Body of pancreas (tissue), 4 donors: ENCODE measurements around the gene C5.
"Not testable (repeated sequence)": the region's sequence is repeated elsewhere in the genome, so short reads cannot be mapped to it uniquely, and the experiment has no call there.

Source experiments
- POLR2A ChIP-seq, 3 donors: fragments of 450-650 bp; IDR thresholded peaks; one replicate each; pipeline ENCODE4 v1.6.1; 2016; ENCODE audit warnings: antibody characterized with exemption in 3 of 3, mild to moderate bottlenecking in 2 of 3
- TF ChIP-seq, protein P1 (sequence below), 7 experiments: fragments of 450-650 bp in 4 of 7; fragments of 200-600 bp in 3 of 7; sonication (generic) in 3 of 7; IDR thresholded peaks; one replicate each; pipeline ENCODE4 v1.5.1; 2016 to 2019; ENCODE audit warnings: antibody characterized with exemption in 7 of 7

DNA sequence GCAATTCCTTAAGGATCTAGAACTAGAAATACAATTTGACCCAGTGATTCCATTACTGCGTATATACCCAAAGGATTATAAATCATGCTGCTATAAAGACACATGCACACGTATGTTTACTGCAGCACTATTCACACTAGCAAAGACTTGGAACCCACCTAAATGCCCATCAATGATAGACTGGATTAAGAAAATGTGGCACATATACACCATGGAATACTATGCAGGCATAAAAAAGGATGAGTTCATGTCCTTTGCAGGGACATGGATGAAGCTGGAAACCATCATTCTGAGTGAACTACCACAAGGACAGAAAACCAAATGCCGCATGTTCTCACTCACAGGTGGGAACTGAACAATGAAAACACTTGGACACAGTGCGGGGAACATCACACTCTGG is 21.8 kb downstream of the C5 start:
- TF ChIP-seq, protein P1, sequence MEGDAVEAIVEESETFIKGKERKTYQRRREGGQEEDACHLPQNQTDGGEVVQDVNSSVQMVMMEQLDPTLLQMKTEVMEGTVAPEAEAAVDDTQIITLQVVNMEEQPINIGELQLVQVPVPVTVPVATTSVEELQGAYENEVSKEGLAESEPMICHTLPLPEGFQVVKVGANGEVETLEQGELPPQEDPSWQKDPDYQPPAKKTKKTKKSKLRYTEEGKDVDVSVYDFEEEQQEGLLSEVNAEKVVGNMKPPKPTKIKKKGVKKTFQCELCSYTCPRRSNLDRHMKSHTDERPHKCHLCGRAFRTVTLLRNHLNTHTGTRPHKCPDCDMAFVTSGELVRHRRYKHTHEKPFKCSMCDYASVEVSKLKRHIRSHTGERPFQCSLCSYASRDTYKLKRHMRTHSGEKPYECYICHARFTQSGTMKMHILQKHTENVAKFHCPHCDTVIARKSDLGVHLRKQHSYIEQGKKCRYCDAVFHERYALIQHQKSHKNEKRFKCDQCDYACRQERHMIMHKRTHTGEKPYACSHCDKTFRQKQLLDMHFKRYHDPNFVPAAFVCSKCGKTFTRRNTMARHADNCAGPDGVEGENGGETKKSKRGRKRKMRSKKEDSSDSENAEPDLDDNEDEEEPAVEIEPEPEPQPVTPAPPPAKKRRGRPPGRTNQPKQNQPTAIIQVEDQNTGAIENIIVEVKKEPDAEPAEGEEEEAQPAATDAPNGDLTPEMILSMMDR (IDR thresholded peaks at IDR 0.05): not testable (repeated sequence)
- TF ChIP-seq POLR2A (IDR thresholded peaks at IDR 0.05): not testable (repeated sequence)
